WERI-Rb-1 (cell line): ENCODE data around the gene TMEM175.

Source experiments
- DNase-seq: peaks from one replicate; pipeline ENCODE4 v3.0.0-alpha.2; 2020
- H3K27ac ChIP-seq: fragments of 250-450 bp; sonication (Bioruptor Pico); 2 replicates; pipeline ENCODE4 v1.5.1; 2020; ENCODE audit warnings: mild to moderate bottlenecking, moderate library complexity
- H3K27me3 ChIP-seq: fragments of 250-450 bp; sonication (Bioruptor Pico); 2 replicates; pipeline ENCODE4 v1.5.1; 2021; ENCODE audit warnings: mild to moderate bottlenecking, low read depth, moderate library complexity; ENCODE audit not compliant: insufficient read depth, severe bottlenecking
- H3K36me3 ChIP-seq: fragments of 250-450 bp; sonication (Bioruptor Pico); 2 replicates; pipeline ENCODE4 v1.5.1; 2020; ENCODE audit warnings: mild to moderate bottlenecking, moderate library complexity
- H3K4me3 ChIP-seq: 2 replicates; pipeline ENCODE4 v1.5.1; 2011; ENCODE audit warnings: low read depth, mild to moderate bottlenecking, control low read depth, low read length
- H3K9me3 ChIP-seq: fragments of 250-450 bp; sonication (Bioruptor Pico); 2 replicates; pipeline ENCODE4 v1.5.1; 2021; ENCODE audit warnings: mild to moderate bottlenecking, moderate library complexity; ENCODE audit not compliant: severe bottlenecking
- CTCF ChIP-seq: IDR thresholded peaks from 2 replicates; pipeline ENCODE4 v1.5.1; 2011; ENCODE audit warnings: low read depth, mild to moderate bottlenecking, control low read depth, inconsistent platforms, low read length

TMEM175 gene

DNA sequence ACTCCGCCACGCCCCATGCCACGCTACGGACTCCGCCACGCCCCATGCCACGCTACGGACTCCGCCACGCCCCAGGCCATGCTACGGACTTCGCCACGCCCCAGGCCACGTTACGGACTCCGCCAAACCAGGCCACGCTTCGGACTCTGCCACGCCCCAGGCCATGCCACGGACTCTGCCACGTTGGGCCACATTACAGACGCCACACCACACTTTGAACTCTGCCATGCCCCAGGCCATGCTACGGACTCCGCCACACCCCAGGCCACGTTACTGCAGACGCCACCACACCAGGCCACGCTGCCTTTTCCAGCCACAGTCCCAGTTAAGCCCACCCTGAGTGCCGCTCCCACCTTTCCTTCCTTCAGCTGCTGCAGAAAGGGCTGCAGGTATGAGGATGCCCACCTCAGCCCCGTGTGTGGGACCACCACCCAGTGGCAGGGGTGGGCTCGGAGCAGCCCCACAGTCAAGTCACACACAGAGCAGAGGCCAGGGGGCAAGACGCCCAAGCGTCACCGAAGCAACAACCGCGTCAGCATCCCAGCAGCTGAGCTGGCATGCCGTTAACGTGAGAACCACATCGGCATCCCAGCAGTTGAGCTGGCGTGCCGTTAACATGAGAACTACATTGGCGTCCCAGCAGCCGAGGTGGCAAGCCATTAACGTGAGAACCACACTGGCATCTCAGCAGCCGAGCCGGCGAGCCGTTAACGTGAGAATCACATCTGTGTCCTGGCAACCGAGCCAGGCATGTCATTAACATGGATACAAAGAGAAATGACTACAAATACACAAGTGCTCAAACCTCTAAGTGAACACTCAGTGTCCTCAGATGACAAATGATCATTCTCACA lies 26.5 kb upstream of the TMEM175 start:
- no peak for DNase-seq
- no peaks in the 10 kb centered on the region for H3K9me3 ChIP-seq
- H3K36me3 ChIP-seq = peaks cover 27% of the 10 kb centered on the region
- no peaks in the 10 kb centered on the region for H3K27me3 ChIP-seq
- TF ChIP-seq CTCF = no peak
- H3K4me3 ChIP-seq = no peak overlapping the region
- H3K27ac ChIP-seq = no peak overlapping the region

GRCh38 chr4:906339-907102 lies 25.7 kb upstream of the TMEM175 start:
- Histone ChIP-seq H3K27me3 (no peaks in the 10 kb centered on the region), H3K36me3 (peaks cover 33% of the 10 kb centered on the region), H3K9me3 (no peaks in the 10 kb centered on the region), H3K27ac (no peak overlapping the region), H3K4me3 (no peak overlapping the region)
- DNase-seq = no peak
- no peak for TF ChIP-seq CTCF

DNA sequence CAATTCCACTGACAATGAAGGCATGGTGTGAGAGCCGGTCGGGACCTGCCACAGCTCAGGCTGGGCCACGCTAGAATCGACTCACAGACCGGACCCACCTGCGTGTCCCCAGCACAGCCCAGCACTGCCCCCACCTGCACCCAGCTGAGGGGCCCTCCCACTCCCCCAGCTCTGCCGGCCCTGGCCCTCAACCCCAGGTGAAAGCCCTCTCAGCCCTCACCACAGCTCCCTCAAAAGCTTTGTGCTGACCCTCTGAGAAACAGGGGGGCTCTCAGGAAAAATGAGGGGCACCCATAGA lies 25.2 kb upstream of the TMEM175 start:
- H3K9me3 ChIP-seq = no peaks in the 10 kb centered on the region
- H3K4me3 ChIP-seq = no peak overlapping the region
- no peak for TF ChIP-seq CTCF
- H3K27me3 ChIP-seq = no peaks in the 10 kb centered on the region
- H3K27ac ChIP-seq = no peak overlapping the region
- DNase-seq = no peak
- H3K36me3 ChIP-seq = peaks cover 32% of the 10 kb centered on the region

- H3K9me3 ChIP-seq = no peaks in the 10 kb centered on the region
- DNase-seq = no peak
- H3K4me3 ChIP-seq = no peak overlapping the region
- H3K27me3 ChIP-seq = no peaks in the 10 kb centered on the region
- H3K36me3 ChIP-seq = peaks cover 36% of the 10 kb centered on the region
- no peak for TF ChIP-seq CTCF
- no peak overlapping the region for H3K27ac ChIP-seq
These were observed 24.4 kb upstream of the TMEM175 start for GRCh38 chr4:907691-908425.

DNA sequence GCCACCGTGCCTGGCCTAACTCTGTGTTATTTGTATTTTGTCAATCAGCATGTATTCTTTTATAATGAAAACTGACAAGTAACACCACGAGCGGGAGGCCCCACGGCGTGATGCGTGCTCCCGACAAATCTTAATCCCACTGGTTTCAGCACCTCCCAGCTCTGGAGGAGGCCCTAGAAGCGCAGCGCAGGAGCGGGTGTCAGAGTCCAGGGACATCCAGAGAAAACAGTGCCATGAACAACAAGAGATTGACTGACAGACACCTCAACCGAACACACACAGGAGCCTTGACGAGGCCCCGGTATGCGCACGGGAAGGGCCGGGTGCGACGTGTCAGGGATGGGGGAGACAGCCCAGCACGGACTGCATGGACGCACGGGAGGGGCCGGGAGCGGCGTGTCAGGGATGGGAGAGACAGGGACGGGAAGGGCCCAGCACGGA lies 23.1 kb upstream of the TMEM175 start:
- H3K4me3 ChIP-seq = no peak overlapping the region
- no peak for DNase-seq
- no peaks in the 10 kb centered on the region for H3K9me3 ChIP-seq
- H3K27me3 ChIP-seq = no peaks in the 10 kb centered on the region
- no peak overlapping the region for H3K27ac ChIP-seq
- H3K36me3 ChIP-seq = peaks cover 33% of the 10 kb centered on the region
- no peak for TF ChIP-seq CTCF
